GM12865 (cell line): ENCODE data around the gene MTUS2.

Experiments
- DNase-seq: peaks from one replicate; pipeline ENCODE4 v3.0.0; 2010; ENCODE audit warnings: low read depth
- H3K4me3 ChIP-seq: 2 replicates; pipeline ENCODE4 v1.5.1; 2011; ENCODE audit warnings: mild to moderate bottlenecking, low read depth, low read length, control low read depth
- CTCF ChIP-seq: IDR thresholded peaks from 2 replicates; pipeline ENCODE4 v1.5.1; 2011; ENCODE audit warnings: low read length, control low read depth, low read depth, inconsistent platforms; ENCODE audit not compliant: insufficient read depth; ENCODE audit errors: missing control alignments

The MTUS2 gene

DNA sequence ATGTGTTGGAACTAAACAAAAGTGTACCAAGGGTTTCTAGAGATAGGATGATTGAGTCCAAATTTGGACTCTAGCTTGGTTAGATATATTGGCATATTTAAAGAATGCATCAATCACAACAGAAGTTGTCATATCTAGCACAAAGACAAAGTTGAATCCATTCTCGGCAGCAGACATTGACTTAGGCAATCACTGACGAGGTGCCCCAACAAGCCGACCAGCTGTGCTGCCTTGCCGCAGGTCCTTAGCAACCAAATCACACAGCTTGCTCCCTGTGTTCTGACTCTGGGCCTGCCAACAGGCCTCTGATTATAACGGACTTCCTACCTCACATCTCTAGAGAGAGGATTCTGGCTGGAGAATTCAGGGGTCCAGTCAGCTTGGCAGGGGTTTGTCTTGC, 208.7 kb downstream of the MTUS2 start:
- no peak overlapping the region for H3K4me3 ChIP-seq
- no peak for DNase-seq
- no peak for TF ChIP-seq CTCF

DNA sequence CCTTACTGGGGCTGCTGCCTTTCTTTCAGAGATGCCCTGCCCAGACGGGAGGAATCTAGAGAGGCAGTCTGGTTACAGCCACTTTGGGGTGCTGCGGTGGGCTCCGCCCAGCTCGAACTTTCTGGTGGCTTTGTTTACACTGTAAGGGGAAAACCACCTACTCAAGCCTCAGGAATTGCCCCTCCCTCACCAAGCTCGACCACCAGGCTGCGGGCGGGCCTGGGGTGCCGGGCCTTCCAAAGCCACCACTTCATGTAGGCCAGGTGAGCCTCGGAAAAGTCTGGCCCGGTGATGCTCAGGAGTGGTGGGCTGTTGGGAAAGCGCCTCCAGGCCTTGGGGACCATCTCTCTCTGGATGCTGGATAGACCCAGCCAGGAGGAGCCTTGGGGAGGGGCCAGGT, 218.6 kb downstream of the MTUS2 start:
- TF ChIP-seq CTCF: no peak
- no peak for DNase-seq
- no peak overlapping the region for H3K4me3 ChIP-seq

GRCh38 chr13:29039212-29039611, 219.1 kb downstream of the MTUS2 start:
- TF ChIP-seq CTCF: no peak
- H3K4me3 ChIP-seq: no peak overlapping the region
- DNase-seq: no peak

DNA sequence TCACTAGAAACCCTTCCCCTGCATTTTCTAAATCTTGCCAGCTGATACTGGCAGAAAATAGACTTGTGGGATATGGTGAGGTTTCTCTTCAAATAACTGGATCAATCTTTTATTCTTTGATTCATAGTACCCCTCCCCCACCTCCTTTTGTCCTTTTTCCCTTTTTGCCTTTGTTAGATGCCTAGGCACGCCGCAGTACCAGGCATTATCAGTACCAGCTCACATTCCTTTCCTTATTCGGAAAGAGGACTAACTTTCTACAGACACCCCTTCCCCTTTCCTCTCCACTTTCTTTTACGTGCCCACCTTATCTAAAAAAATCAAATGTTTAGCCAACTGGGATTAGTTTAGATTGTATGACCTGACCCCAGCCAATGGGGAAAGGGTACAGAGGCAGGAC, 226.4 kb downstream of the MTUS2 start:
- TF ChIP-seq CTCF: no peak
- DNase-seq: no peak
- H3K4me3 ChIP-seq: no peak overlapping the region

- DNase-seq: no peak
- no peak overlapping the region for H3K4me3 ChIP-seq
- no peak for TF ChIP-seq CTCF
These were observed 229.4 kb downstream of the MTUS2 start for GRCh38 chr13:29049524-29049923.

DNA sequence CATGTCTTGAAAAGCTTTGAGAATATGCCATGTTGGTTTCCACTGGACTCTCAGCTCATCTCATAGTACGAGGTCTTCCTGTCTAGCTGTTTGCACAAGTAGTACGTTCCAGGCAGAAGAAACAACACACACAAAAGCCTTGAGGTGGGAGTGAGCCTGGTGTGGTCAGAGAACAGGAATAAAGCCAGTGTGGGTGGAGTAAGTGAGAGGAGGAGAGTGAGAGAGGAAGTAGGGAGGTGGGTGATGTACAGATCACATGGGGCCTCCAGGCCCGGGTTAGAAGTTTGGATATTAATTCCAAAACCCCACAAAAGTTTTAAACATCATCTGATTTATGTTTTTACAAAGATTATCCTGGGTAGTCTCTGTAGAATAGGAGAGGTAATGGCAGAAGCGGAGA, 230.6 kb downstream of the MTUS2 start:
- no peak for TF ChIP-seq CTCF
- no peak for DNase-seq
- H3K4me3 ChIP-seq: no peak overlapping the region

DNA sequence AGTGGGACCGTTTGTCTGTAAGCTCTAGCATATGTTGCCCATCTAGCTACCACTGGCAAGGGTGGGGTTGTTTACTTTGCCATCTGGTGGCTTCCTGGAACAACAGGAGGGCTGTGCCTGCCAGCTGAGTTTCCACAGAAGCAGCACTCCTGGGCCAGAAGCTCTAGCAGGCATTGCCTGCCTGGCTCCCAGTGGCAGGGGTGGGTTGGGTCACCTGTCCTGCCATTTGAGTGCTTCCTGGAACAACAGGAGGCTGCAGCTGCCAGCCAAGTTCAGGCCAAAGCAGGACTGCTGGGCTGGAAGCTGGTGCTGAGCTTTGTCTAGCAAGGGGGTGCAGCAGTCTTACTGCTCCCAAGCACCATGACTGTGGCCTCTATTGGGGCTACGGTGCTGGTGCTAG, 239.7 kb downstream of the MTUS2 start:
- H3K4me3 ChIP-seq: no peak overlapping the region
- DNase-seq: no peak
- no peak for TF ChIP-seq CTCF
